DND-41 (cell line): ENCODE results near the gene HSPH1.

Experiments
- CTCF ChIP-seq: IDR thresholded peaks from 2 replicates; pipeline ENCODE4 v1.5.1; 2012; ENCODE audit warnings: borderline replicate concordance, low read length, moderate library complexity, mild to moderate bottlenecking; ENCODE audit not compliant: poor library complexity, severe bottlenecking; ENCODE audit errors: extremely low read depth
- EZH2 ChIP-seq: IDR thresholded peaks from 3 replicates; pipeline ENCODE4 v1.6.1; 2012; ENCODE audit warnings: borderline replicate concordance, low read depth, mild to moderate bottlenecking, moderate library complexity, low read length, inconsistent platforms; ENCODE audit not compliant: severe bottlenecking

DNA sequence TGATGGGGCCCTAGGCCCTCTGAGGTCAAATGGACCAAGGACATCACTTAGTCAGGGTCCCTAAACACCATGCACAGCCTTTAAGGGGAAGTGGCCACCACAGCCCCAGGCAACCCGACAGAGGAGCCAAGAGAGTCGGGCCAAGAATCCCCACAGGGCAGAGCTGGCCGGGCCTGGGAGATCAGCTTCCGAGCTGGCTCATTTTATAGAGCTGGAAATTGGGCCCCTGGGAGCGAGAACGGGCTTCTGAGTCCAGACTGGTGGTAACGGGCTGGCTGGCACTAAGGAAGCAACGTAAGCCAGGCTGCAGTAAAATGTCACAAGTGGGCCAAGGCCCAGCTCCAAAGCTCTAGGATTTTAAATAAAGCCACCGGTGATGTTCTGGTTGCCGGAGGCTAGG is 51.1 kb downstream of the HSPH1 start:
- TF ChIP-seq CTCF (no peak), EZH2 (no peak)
